OCI-LY7 (cell line): ENCODE data around the gene PTH. TPM values are rescaled to one million over a fixed set of nuclear protein-coding genes. Genes with fewer than 3 reads are reported as not detected.
A peak's percentile ranks its signal among the peaks of the same experiment; 100 is the strongest.

Source experiments
- BruUV-seq: library from RNA; stranded (reverse); fragments of 400-500 nt; replicated peaks from 2 replicates; lab custom pipeline; 2021; lab: Mats Ljungman, UMichigan
- CTCF ChIA-PET: fragments of 300-600 bp; sonication (Branson Sonifier 250); formaldehyde crosslinking; loops from one replicate; lab custom pipeline; 2022; ENCODE audit warnings: antibody characterized with exemption; ENCODE audit not compliant: unreplicated experiment; lab: Charles Lee
- POLR2A ChIA-PET: fragments of 300-600 bp; sonication (Branson Sonifier 250); formaldehyde crosslinking; loops from one replicate; lab custom pipeline; 2022; ENCODE audit warnings: antibody characterized with exemption; lab: Charles Lee
- DNase-seq: peaks from one replicate; pipeline ENCODE4 v3.0.0-alpha.2; 2015; ENCODE audit warnings: low spot score
- H2AFZ ChIP-seq: fragments of 200-600 bp; sonication (generic), shearing (Covaris generic); 2 replicates; pipeline ENCODE4 v1.6.1; 2014; ENCODE audit warnings: mild to moderate bottlenecking, antibody characterized with exemption, low read length, moderate library complexity
- H3K27ac ChIP-seq: fragments of 200-600 bp; sonication (generic); 2 replicates; pipeline ENCODE4 v1.5.1; 2014; ENCODE audit warnings: mixed run types, low read depth, mild to moderate bottlenecking, moderate library complexity, low read length, inconsistent platforms; ENCODE audit not compliant: poor library complexity, severe bottlenecking
- H3K36me3 ChIP-seq: fragments of 200-600 bp; sonication (generic); 2 replicates; pipeline ENCODE4 v1.6.1; 2014; ENCODE audit warnings: mild to moderate bottlenecking, antibody characterized with exemption, low read length, moderate library complexity, mixed read lengths; ENCODE audit not compliant: insufficient read depth
- H3K4me1 ChIP-seq: fragments of 200-600 bp; sonication (generic); 2 replicates; pipeline ENCODE4 v1.5.1; 2014; ENCODE audit warnings: mild to moderate bottlenecking, low read length; ENCODE audit not compliant: insufficient read depth, poor library complexity, severe bottlenecking
- H3K4me2 ChIP-seq: fragments of 200-600 bp; sonication (generic); 2 replicates; pipeline ENCODE4 v1.6.1; 2014; ENCODE audit warnings: mild to moderate bottlenecking, low read length
- H3K4me3 ChIP-seq: fragments of 200-600 bp; sonication (generic); 2 replicates; pipeline ENCODE4 v1.5.1; 2014; ENCODE audit warnings: mild to moderate bottlenecking, low read depth, low read length; ENCODE audit not compliant: poor library complexity, severe bottlenecking
- H3K79me2 ChIP-seq: fragments of 200-600 bp; sonication (generic); 2 replicates; pipeline ENCODE4 v1.6.1; 2016; ENCODE audit warnings: low read depth, mild to moderate bottlenecking, low read length, moderate library complexity, mixed read lengths; ENCODE audit not compliant: insufficient read depth
- H3K9me2 ChIP-seq: fragments of 200-600 bp; sonication (generic); 2 replicates; pipeline ENCODE4 v1.6.1; 2016; ENCODE audit warnings: mild to moderate bottlenecking, low read length, mixed read lengths; ENCODE audit not compliant: insufficient read depth
- H3K9me3 ChIP-seq: fragments of 200-600 bp; sonication (generic); 2 replicates; pipeline ENCODE4 v1.6.1; 2014; ENCODE audit warnings: mild to moderate bottlenecking, mixed run types, low read length, mixed read lengths
- H4K20me1 ChIP-seq: fragments of 200-600 bp; sonication (generic); 2 replicates; pipeline ENCODE4 v1.6.1; 2014; ENCODE audit warnings: mild to moderate bottlenecking, antibody characterized with exemption, low read length, moderate library complexity, mixed read lengths; ENCODE audit not compliant: insufficient read depth
- CTCF ChIP-seq: fragments of 200-600 bp; sonication (generic); conservative IDR thresholded peaks from 2 replicates; pipeline ENCODE4 v1.5.1; 2014; ENCODE audit warnings: mild to moderate bottlenecking, antibody characterized with exemption, low read length, moderate library complexity, mixed read lengths
- EZH2phosphoT487 ChIP-seq: fragments of 200-600 bp; sonication (generic); IDR thresholded peaks from 2 replicates; pipeline ENCODE4 v1.6.1; 2018; ENCODE audit warnings: low read depth, borderline replicate concordance, mild to moderate bottlenecking, mixed run types, antibody characterized with exemption, low read length, moderate library complexity, mixed read lengths
- intact Hi-C: fragments of 100-400 bp; cut with micrococcal nuclease; formaldehyde crosslinking; loops from one replicate; pipeline ENCODE4 v1.10.0; 2022; ENCODE audit not compliant: unreplicated experiment
- total RNA-seq, 2 experiments: library from RNA; depleted of rRNA in 1 of 2; stranded (reverse); fragments of >200 nt in 1 of 2; shearing (Covaris generic) in 1 of 2; gene quantifications; 2 replicates each; pipeline ENCODE4 v1.2.3, GENCODE V29; 2014 to 2022

PTH gene
- total RNA-seq, 2 experiments from 2014 or later, result not detected

GRCh38 chr11:13462901-13463778 lies 32.7 kb downstream of the PTH start, which contains the start of gene BTBD10:
BTBD10 (minus strand) TSS chr11:13463222; CDS start chr11:13445124, 18,098 bp downstream.
- H3K27ac ChIP-seq, result peak within 1 kb of the TSS; percentile 55
- H3K9me3 ChIP-seq, result no peaks in the 10 kb centered on the region
- H2AFZ ChIP-seq, result peak within 1 kb of the TSS; percentile 90
- H3K79me2 ChIP-seq, result peaks cover 38% of the 10 kb centered on the region; the same call in 1 of the 2 replicates
- intact Hi-C loops, result loop anchor here (1.0 to 10.0 kb wide), 2 partner anchors 205 to 612 kb away; partner anchors contain the start of gene FAR1
- CTCF ChIA-PET, result interaction anchor here (0.6 kb wide), 2 partner anchors 61 to 605 kb away, joined by 3 read pairs; no protein-coding TSS in a partner anchor
- DNase-seq, result peak; percentile 98
- peak within 1 kb of the TSS; percentile 86 for H3K4me3 ChIP-seq
- TF ChIP-seq CTCF (0 out of 2 replicates have a peak, but pooled peaks have one; percentile 1), EZH2phosphoT487 (no peak)
- POLR2A ChIA-PET, result interaction anchor here (0.6 to 4.0 kb wide), 10 partner anchors 9 to 1448 kb away, joined by 3 to 20 read pairs (median 4); partner anchors contain the start of gene FAR1
- peak within 1 kb of the TSS; percentile 90 for H3K4me2 ChIP-seq
- no peaks in the 10 kb centered on the region for H3K36me3 ChIP-seq
- peaks cover 22% of the 10 kb centered on the region for H3K4me1 ChIP-seq
- no peaks in the 10 kb centered on the region for H3K9me2 ChIP-seq
- H4K20me1 ChIP-seq, result no peaks in the 10 kb centered on the region
- TSS peak; percentile 97 for BruUV-seq

GRCh38 chr11:13462311-13462900 lies 33.4 kb downstream of the PTH start:
- H3K4me3 ChIP-seq, result peak overlapping the region; percentile 86
- H4K20me1 ChIP-seq, result no peaks in the 10 kb centered on the region
- H3K4me2 ChIP-seq, result peak overlapping the region; percentile 88
- peak; percentile 59 for DNase-seq
- peak overlapping the region; percentile 55 for H3K27ac ChIP-seq
- BruUV-seq, result no TSS peak
- H3K9me3 ChIP-seq, result no peaks in the 10 kb centered on the region
- peak overlapping the region; percentile 82 for H2AFZ ChIP-seq
- H3K4me1 ChIP-seq, result peaks cover 22% of the 10 kb centered on the region
- H3K36me3 ChIP-seq, result no peaks in the 10 kb centered on the region
- ChIA-PET POLR2A (interaction anchor here (0.6 to 4.0 kb wide), 8 partner anchors 8 to 1449 kb away, joined by 3 to 20 read pairs (median 3); no protein-coding TSS in a partner anchor), CTCF (interaction anchor here (0.6 kb wide), 2 partner anchors 60 to 606 kb away, joined by 3 read pairs; no protein-coding TSS in a partner anchor)
- H3K79me2 ChIP-seq, result peaks cover 41% of the 10 kb centered on the region; the same call in 1 of the 2 replicates
- TF ChIP-seq CTCF (0 out of 2 replicates have a peak, but pooled peaks have one; percentile 29), EZH2phosphoT487 (no peak)
- H3K9me2 ChIP-seq, result no peaks in the 10 kb centered on the region
- intact Hi-C loops, result loop anchor here (10.0 kb wide), 1 partner anchor 612 kb away; no protein-coding TSS in a partner anchor
